Dedifferentiated amniotic fluid mesenchymal stem cell (primary cell): Measurements from ENCODE around the gene SIPA1L3.

Source experiments
- DNase-seq: peaks from one replicate; pipeline ENCODE4 v3.0.0-alpha.2; 2016; ENCODE audit errors: extremely low spot score

The SIPA1L3 gene

DNA sequence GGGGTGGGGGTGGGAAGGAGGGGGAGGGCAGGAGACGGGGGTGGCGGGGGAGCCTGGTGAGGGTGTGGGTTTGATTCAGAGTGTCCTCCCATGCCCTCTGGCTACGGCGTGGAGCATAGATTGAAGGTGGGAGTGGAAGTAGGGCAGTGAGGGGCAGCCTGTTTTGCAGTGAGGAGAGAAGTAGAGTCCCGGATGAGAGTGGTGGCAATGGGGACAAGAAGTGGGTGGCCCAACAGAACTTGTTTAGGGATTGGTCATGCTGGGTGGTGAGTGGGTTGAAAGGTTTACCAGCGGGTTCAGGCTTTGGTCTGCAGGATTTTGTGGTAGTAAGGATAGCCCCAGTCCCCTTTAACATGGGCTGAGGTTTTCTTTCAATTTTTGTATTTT lies 35.5 kb downstream of the SIPA1L3 start:
- no peak for DNase-seq

DNA sequence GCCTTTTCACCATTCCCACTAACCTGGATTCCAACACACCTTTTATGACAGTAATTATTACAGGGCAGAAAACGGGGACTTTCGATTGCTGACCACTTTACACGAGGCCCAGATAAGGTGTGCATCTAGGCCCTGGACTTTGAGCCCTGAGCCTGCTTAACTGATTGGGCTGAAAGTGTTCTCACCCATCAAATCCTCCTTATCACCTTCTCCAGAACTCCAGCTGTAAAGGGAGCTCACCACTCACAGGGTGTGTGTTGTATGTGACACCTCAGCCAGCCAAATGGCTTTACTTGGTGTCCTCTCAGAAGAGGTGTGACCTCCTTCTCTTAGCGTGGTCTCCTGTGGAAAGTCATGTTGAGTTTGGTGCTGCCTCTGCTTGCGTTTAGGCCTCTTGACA lies 36.5 kb downstream of the SIPA1L3 start:
- DNase-seq: no peak

DNA sequence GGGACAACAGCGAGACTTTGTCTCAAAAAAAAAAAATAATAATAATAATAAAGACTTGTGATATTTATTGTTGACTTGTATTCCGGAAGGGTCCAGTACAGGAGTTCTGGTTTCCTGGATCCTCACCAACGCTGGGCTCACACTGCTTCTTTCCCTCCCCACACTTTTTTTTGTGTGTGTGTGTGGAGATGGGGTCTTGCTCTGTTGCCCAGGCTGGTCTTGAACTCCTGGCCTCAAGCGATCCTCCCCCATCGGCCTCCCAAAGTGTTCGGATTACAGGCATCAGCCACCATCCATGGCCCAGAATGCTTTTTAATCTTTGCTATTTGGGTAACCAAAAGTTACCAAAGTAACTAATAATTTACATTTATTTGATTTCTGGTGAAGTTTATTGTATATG lies 39.1 kb downstream of the SIPA1L3 start:
- no peak for DNase-seq

DNA sequence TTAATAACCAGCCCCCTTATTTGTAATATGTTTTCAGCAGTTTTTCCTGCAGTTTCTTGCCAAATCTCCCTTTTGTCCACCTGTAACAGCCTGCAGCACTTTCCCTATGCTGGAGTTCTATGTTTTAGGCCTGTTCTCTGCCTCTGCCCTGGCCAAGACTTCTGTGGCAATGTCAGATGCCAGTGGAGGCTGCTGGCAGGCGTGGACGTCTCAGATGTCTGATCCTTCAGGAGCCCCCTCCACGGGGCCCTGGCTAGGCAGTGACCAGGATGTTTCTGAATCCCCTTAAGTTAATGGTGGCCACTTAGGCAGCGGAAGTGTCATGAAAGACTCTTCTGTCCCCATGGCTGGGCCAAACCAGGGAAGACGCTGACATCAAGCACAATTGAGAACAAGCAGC lies 40.8 kb downstream of the SIPA1L3 start:
- no peak for DNase-seq

DNA sequence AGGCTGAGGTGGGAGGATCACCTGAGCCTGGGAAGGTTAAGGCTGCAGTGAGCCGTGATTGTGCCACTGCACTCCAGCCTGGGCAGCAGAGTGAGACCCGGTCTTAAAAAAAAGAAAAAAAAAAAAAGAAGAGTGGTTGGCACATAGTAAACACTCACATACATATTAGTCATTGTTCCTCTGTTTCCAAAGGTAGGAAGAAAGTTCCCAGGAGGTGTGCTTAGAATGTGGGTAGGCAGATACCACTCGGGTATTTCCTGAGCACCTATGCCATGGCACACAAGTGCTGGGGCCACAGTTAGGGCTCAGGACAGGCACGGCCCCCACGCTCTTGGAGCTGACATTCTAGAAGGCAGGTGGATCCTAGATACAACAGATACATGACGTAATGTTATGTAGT lies 41.4 kb downstream of the SIPA1L3 start:
- DNase-seq: no peak

DNA sequence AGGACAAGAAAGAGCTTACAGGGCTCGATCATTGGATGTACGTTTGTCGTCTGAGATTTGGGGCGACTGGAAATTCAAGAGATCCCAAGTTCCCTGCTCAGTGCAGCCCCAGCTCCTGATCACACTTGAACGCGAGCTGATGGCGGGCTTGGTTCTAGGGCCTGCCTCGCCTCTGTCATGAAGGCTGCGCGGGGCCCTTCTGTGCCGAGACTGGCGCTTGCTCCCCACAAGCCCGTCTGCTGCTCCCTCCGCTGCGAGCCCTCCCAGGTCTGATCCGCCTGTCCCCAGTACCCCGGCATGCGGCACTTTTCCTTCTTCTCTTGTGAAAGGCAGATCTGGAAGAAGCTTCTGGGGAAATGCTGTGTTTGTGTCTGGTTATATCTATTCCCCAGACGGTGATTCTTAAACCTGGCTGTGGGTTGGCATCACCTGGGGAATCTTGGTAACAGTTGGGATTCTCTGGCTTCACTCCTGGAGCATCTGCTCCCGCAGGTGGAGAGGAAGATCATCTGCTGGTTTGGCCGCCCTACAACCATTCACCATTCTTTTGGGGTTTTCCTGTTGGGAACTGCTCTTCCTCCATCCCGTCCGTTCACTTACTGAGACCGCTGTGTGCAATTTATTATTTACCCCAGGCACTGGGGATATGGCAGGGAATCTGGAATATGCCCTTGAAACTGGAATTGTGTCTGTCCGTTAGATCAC lies 43.6 kb downstream of the SIPA1L3 start:
- no peak for DNase-seq

DNA sequence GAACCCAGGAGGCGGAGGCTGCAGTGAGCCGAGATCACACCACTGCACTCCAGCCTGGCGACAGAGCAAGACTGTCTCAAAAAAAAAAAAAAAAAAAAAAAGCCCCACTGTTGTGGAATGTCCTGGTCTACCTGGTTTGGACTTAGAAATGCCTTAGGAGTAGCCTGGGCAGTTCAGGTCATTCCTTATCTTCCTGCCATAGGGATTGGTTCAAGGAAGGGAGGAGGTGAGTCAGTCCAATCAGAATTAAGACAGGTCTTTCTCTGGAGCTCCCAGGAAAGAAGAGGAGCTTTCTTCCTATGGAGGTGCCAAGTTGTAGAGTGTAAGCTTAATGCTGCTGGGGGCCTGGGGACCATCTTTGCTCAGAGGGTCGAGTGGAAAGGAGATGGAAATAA lies 44.8 kb downstream of the SIPA1L3 start:
- DNase-seq: no peak

DNA sequence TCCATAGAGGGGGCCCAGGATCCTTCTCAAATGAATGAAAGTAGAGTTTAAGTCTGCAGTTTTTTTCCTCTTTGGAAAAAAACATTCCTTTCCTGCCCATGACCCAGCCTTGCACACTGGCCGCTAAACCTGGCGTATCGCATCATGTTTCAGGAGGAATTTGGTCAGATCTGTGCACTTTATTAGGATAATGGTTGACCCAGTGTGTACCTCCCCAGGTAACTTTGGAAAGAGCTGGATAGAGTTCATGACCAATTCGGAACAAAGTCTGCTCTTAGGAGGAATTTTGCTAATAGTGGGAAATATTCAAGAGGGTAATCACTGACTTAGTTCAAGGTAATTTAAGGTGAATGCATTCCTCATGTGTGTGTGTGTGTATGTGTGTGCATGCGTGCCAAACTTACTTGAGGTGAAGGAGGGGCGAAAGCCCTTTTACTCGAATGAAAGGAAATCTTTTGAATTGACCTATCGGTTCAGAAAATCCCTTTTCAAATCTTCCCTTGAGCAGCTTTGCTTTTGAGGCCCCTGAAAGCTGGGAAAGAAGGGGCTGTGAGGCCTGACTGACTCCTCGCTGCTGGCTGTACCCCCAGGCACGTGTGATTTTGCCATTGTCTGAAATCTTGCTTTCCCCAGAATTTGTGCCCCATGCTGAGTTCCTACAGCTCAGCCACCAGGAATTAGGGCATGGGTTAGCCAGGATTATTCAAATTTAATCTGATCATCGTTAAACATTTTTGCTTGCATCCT lies 46.3 kb downstream of the SIPA1L3 start:
- DNase-seq: no peak

DNA sequence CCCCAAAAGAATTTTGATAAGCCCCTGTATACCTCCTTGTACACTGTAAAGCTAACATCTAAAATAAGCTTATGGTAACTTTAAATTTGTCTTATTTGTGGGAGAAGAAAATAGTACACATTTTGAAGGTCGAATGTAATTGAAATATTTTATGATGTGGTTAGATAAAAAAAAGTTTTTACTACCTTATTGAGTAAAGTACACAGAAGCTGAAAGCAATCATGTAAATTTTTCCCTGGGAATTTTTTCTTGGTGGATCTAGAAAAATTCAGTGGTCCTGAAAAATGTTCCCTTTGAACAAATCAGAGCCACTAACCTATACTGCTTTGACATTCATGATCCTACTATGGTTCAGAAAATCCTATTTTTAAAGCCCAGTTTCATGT lies 46.9 kb downstream of the SIPA1L3 start:
- DNase-seq: no peak

DNA sequence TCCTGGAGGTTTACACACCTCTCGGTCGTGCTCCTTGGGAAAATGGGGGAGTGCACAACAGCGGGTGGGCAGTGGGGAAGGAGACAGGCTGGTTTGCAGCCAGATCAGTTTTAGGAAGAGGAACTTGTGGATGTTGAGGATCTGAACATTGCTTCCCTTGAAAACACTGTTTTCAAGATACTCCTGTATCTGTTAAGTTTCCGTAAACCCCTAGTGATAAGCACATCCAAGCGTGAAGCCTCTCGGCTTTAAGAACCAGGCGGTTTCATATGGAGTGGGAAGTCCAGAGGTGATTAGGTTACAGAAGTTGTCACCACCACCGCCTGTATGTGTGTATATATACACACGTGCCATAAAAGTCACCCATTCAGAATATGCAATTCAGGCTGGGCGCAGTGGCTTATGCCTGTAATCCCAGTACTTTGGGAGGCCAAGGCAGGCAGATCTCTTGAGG lies 47.4 kb downstream of the SIPA1L3 start:
- no peak for DNase-seq

DNA sequence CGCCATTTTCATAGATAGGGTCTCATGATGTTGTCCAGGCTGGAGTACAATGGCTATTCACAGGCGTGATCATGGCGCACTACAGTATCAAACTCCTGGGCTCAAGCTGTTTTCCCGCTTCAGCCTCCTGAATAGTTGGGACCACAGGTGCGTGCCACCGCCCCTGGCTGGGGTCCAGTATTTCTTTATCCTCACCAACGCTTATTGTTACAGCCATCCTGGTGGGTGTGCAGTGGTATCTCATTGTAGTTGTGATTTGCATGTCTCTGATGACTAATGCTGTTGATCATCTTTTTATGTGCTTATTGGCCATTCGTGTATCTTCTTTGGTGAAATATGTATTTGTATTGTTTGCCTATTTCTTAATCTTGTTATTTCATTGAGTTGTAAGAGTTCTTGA lies 49.0 kb downstream of the SIPA1L3 start:
- DNase-seq: no peak

DNA sequence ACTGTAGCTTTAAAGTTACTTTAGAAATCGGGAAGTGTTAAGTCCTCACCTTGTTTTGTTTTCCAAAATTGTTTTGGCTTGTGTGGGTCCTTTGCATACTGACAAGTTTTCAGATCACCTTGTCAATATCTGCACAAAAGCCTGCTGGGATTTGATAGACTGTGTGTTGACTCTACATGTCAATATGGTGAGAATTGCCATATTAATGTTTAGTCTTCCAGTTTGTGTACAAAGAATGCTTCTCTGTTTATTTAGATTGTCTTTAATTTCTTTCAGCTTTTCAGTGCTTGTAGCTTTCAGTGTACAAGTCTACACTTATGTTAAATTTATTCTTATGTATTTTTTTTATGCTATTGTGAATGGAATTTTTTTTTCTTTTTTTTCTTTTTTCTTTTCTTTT lies 50.2 kb downstream of the SIPA1L3 start:
- no peak for DNase-seq

DNA sequence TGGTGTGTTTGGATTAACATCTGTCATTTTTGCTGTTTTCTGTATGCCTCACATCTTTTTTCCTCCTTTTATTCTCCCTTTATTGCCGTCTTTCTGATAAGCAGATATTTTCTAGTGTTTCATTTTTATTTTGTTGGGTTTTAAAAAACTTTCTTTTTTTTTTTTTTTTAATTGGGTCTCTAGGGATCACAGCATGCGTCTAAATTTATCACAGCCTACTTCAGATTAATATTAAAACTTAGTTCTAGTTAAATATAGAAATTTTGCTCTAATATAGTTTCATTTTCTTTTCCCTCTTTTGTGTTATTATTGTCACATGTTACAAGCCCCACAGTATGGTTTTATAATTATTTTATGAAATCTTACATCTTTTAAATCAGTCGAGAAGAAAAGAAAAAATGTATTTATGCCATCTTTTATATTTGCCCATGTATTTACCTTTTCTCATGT lies 52.7 kb downstream of the SIPA1L3 start:
- no peak for DNase-seq

DNA sequence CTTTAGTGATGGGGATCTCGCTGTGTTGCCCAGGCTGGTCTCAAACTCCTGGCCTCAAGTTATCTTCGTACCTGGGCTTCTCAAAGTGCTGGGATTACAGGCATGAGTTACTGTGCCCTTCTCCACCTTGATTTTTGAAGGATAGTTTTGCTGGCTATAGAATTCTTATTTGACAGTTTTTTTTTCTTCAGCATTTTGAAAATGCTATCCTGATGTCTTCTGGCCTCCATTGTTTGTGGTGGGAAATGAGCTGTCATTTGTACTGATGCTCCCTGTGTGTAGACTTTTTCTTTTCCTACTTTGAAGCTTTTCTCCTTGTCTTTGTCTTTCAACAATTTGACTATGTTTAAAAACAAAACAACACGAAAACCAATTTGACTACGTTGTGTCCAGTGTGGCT lies 54.2 kb downstream of the SIPA1L3 start:
- no peak for DNase-seq

DNA sequence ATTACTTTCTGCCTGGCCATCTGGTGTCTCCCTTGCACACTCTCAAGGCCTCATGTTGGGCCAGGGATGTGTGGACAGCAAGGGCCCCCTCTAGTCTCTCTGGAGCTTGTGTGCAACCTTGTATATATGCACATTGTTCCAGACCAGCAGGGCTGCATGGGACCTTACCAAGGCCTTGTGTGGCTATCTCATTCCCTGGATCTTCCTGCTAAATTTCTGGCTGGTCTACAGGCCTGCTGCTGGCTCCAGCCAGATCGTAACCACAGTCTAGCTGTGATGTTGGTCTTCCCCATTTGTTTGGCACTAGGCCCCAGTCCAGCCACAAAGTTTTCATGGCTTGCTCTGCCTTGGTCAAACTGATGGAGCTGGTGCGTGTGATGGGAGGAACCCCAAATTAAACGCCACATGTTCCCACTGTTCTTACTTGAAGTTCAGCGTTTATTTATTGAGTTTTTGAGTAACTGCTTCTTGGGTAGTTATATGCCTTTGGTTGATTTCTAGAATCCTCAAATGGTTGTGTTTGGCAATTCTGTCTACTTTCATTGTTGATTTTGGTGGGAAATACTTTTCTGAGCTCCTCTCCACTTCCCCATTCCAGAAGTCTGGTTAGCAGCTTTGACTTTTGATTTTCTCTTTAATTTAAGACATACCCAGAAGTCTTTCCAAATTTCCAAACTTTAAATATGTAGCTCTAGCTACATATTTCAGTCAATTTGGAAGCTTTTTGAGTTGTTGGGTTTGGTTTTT lies 56.4 kb downstream of the SIPA1L3 start:
- no peak for DNase-seq

DNA sequence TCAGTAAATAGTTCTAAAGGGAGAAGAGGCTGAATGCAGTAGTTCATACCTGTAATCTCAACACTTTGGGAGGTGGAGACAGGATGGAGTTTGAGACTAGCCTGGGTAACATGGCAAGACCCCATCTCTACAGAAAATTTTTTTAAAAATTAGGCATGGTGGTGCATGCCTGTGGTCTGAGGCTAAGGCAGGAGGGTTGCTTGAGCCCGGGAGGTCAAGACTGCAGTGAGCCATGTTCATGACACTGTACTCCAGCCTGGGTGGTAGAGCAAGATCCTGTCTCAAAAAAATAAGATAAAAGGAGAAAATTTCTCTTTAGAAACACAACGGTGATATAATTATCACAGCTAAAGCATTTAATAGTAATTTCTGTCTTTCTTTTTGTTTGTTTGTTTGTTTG lies 57.1 kb downstream of the SIPA1L3 start:
- DNase-seq: no peak

DNA sequence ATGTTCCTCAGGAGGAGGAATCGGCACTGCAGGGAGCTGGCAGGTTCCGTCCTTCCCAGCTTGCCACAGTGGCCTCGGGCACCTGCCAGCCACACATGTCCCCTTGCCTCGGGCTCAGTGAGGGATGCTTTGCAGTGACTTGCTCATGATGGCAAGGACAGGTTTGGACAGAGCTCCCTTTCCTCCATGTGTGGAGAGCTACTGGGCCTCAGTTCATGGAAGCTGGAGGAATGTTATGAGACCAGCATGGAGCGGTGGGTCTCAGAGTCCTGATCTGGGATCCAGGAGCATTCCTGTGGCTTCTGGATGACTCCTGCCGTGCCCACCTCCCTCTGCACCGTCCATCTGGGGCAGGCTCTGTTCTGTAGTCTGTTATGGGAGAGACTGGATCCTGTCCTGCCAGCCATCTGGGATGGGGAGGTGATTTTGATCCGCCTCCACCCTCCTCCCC lies 59.2 kb downstream of the SIPA1L3 start:
- no peak for DNase-seq

DNA sequence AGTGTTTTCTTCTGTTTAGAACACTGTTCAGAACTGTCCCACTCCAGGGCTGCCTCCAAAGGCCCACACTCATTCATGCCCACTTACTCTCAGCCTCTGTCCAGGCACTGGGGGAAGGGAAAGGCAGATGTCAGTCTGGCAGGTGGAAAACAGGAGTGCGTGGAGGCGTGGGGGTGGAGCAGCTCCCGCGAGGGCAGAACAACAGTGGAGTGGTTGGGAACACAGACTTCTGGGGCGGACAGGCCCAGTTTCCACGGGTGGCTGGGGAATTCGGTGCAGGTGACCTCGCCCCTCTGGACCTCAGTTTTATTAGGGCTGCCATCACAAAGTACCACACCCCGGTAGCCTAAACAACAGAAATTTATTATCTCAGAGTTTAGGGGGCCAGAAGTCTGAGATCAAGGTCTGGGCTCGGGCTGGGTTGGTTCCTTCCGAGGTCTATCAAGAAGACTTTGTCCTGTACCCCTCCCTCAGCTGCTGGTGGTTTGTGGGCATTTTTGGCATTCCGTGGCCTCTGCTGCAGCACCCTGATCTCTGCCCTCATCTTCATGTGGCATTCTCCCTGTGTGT lies 59.7 kb downstream of the SIPA1L3 start:
- no peak for DNase-seq

DNA sequence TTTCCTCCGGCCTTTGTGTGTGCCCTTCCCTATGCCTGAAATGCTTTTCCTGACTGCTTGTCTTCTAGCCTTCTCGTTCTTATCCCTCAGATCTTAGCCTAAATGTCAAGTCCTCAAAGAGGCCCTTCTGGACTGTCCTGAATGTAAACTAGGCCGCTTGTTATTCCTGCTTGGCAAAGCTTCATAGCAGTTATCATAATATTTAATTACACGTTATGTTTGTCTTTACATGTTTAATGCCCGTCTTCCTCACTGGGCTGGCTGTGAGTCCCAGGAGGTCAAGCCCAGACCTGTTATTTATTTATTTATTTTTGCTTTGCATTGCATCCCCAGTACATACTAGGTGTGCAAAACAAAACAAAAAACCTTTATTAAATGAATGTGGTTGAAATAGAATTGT lies 62.7 kb downstream of the SIPA1L3 start:
- no peak for DNase-seq

DNA sequence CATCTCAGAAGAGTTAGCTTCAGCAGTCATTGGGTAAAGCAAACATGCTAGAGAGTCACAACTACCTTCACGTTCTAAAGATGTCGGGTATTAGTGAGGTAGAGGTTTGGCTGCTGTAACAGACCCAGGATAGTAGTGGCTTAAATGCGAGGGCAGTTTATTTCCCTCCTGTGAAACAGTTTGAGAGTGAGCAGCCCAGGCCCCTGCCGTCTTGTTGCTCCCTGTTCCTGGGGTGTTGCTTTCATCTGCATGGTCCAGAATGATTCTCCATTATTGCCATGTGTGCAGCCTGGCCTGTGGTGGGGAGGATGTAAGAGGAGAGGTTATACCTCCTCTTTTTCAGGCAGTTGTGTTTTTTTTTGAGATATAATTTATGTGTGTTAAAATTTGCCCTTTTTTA lies 63.7 kb downstream of the SIPA1L3 start:
- no peak for DNase-seq

DNA sequence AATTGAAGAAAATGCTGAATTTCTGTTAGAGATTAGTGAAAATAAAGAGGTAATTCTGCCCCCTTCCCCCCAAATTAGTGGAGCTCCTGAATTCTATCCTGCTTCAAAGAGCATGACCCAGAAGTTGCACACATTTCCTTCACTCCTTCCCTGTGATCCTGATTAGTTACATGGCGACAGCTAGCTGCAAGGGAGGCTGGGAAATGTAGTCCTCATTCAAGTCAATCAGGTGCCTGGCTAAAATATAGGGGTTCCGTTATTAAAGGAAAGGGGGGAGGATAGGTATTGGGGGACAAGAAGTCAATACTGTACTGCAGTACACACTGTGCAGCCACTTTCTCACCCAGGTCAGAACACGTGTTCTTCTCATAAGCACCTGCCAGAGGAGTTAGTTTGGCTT lies 65.8 kb downstream of the SIPA1L3 start:
- no peak for DNase-seq

DNA sequence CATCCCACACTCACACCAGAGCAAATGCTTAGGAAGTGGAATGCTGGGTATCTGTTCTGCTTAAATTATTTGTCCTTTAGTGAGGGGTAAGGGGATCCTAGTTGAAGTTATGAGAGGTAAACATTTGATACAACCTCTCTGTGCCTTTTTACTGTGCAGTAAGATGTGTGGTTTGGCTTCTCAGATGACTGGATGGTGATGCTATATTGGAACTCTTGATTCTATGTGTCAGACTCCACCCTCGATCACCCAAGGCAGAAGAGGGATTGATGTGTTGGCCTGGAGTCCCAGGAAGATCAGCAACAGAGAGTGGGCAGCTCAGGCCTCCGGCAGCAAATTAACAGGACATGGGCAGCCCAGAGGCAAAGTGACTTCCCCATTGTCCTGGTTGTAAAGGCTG lies 66.7 kb downstream of the SIPA1L3 start:
- no peak for DNase-seq
